Endothelial cell (in vitro differentiated cells): ENCODE data around the gene MMP24OS. TPM values are rescaled to one million over a fixed set of nuclear protein-coding genes. Genes with fewer than 3 reads are reported as not detected.
A peak's percentile ranks its signal among the peaks of the same experiment; 100 is the strongest.

Experiments used
- DNase-seq: peaks from one replicate; pipeline ENCODE4 v3.0.0; 2021; ENCODE audit warnings: low spot score
- H3K27ac Mint-ChIP-seq: one replicate; pipeline ENCODE4 v1.8.0; 2021; ENCODE audit warnings: mixed read lengths, inconsistent platforms; ENCODE audit not compliant: unreplicated experiment
- H3K27me3 Mint-ChIP-seq: one replicate; pipeline ENCODE4 v1.8.0; 2021; ENCODE audit warnings: mild to moderate bottlenecking, moderate library complexity, mixed read lengths, inconsistent platforms; ENCODE audit not compliant: unreplicated experiment
- H3K36me3 Mint-ChIP-seq: one replicate; pipeline ENCODE4 v1.8.0; 2021; ENCODE audit warnings: mild to moderate bottlenecking, low read depth, mixed read lengths, inconsistent platforms; ENCODE audit not compliant: unreplicated experiment
- H3K4me1 Mint-ChIP-seq: one replicate; pipeline ENCODE4 v1.8.0; 2021; ENCODE audit warnings: mild to moderate bottlenecking, mixed read lengths, inconsistent platforms; ENCODE audit not compliant: unreplicated experiment
- H3K4me3 Mint-ChIP-seq: one replicate; pipeline ENCODE4 v1.8.0; 2021; ENCODE audit warnings: mild to moderate bottlenecking, mixed read lengths, inconsistent platforms; ENCODE audit not compliant: unreplicated experiment
- H3K9me3 Mint-ChIP-seq: one replicate; pipeline ENCODE4 v1.8.0; 2021; ENCODE audit warnings: mixed read lengths, inconsistent platforms; ENCODE audit not compliant: unreplicated experiment
- CTCF ChIP-seq: fragments of 200-600 bp; sonication (generic); IDR thresholded peaks from one replicate; pipeline ENCODE4 v1.5.0; 2021; ENCODE audit warnings: antibody characterized with exemption; ENCODE audit not compliant: unreplicated experiment
- total RNA-seq: library from RNA; stranded (reverse); fragmentation: NEBNext Ultra II Directional; extraction: Animal tissue kit (Norgen Biotek cat#: 25700); gene quantifications from one replicate; pipeline ENCODE4 v1.2.1, GENCODE V29; 2021; ENCODE audit not compliant: unreplicated experiment

The MMP24OS gene
- total RNA-seq, 1 donor from 2014 or later: 80.7 TPM

DNA sequence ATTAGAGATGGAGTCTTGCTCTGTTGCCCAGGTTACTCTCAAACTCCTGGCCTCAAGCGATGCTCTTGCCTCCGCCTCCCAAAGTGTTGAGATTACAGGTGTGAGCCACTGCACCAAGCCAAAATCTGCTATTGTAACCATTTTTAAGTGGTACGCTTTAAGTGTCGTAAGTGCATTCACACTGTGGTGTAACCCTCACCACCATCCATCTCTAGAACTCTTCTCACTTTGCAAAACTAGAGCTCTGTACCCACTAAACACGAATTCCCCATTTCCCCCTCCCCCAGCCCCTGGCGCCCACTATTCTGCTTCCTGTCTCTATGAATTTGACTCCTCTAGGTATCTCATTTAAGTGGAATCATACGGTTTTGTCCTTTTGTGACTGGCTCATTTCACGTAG lies 17.1 kb upstream of the MMP24OS start:
- Mint-ChIP-seq H3K27me3 (peaks cover 16% of the 10 kb centered on the region), H3K4me1 (peaks cover 17% of the 10 kb centered on the region), H3K4me3 (no peak overlapping the region), H3K27ac (no peak overlapping the region), H3K9me3 (no peaks in the 10 kb centered on the region), H3K36me3 (peaks cover 3% of the 10 kb centered on the region)
- DNase-seq: no peak
- TF ChIP-seq CTCF: no peak

DNA sequence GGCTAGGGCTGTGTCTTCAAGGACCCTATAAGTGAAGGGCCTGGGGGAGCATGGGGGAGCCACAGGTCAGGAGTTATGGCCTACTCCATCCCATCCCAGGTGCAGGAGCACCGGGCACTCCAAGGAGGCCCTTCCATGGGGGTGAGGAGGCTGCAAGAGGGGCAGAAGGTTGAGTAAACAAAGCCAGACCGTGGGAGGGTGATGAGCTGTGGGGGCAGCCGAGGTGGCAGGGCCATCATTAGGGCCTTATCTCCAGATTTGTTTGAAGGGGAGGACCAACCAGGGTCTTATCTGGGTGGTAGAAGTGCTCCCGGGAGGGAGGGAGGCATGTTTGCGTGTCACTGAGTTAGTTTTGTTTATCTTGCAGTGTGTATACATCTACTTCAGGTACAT lies 16.4 kb upstream of the MMP24OS start:
- no peak for DNase-seq
- H3K27me3 Mint-ChIP-seq: peaks cover 14% of the 10 kb centered on the region
- H3K4me3 Mint-ChIP-seq: no peak overlapping the region
- H3K9me3 Mint-ChIP-seq: no peaks in the 10 kb centered on the region
- H3K27ac Mint-ChIP-seq: no peak overlapping the region
- peaks cover 3% of the 10 kb centered on the region for H3K36me3 Mint-ChIP-seq
- no peak for TF ChIP-seq CTCF
- peaks cover 12% of the 10 kb centered on the region for H3K4me1 Mint-ChIP-seq

- H3K4me3 Mint-ChIP-seq: no peak overlapping the region
Measured at GRCh38 chr20:35293303-35294292, 15.7 kb upstream of the MMP24OS start.

GRCh38 chr20:35292504-35293285 lies 14.8 kb upstream of the MMP24OS start:
- Mint-ChIP-seq H3K27ac (peak overlapping the region; percentile 5), H3K36me3 (no peaks in the 10 kb centered on the region), H3K27me3 (peaks cover 12% of the 10 kb centered on the region), H3K4me3 (no peak overlapping the region), H3K9me3 (no peaks in the 10 kb centered on the region), H3K4me1 (peaks cover 12% of the 10 kb centered on the region)
- TF ChIP-seq CTCF: no peak
- DNase-seq: no peak

More at GRCh38 chr20:35293303-35294292, 15.7 kb upstream of the MMP24OS start:
- Mint-ChIP-seq H3K4me1 (peaks cover 12% of the 10 kb centered on the region), H3K27me3 (peaks cover 11% of the 10 kb centered on the region), H3K27ac (no peak overlapping the region), H3K9me3 (no peaks in the 10 kb centered on the region), H3K36me3 (no peaks in the 10 kb centered on the region)
- no peak for DNase-seq
- no peak for TF ChIP-seq CTCF
